Forelimb muscle (tissue), 1 donor: Measurements from ENCODE around the gene MGAT4A. TPM values are rescaled to one million over a fixed set of nuclear protein-coding genes. Genes with fewer than 3 reads are reported as not detected.

Experiments used
- DNase-seq: peaks from one replicate; pipeline ENCODE4 v3.0.0-alpha.2; 2013; ENCODE audit warnings: low read depth
- polyA plus RNA-seq: library from polyadenylated mRNA; unstranded; fragments of 120-200 nt; gene quantifications from one replicate; pipeline ENCODE4 v1.2.1, GENCODE V29; 2013; ENCODE audit not compliant: insufficient read length

The MGAT4A gene
- polyA plus RNA-seq, 1 donor: 3.8 TPM

GRCh38 chr2:98658816-98659490, 72.0 kb downstream of the MGAT4A start:
- no peak for DNase-seq

- DNase-seq: no peak
Observed at GRCh38 chr2:98656800-98657199, 74.1 kb downstream of the MGAT4A start.

- no peak for DNase-seq
Observed at GRCh38 chr2:98654699-98655495, 76.0 kb downstream of the MGAT4A start.

GRCh38 chr2:98650998-98651397, 79.9 kb downstream of the MGAT4A start:
- no peak for DNase-seq

- DNase-seq: no peak
Observed at GRCh38 chr2:98649992-98650375, 80.9 kb downstream of the MGAT4A start.

GRCh38 chr2:98649135-98649991, 81.6 kb downstream of the MGAT4A start:
- DNase-seq: peak; percentile 49

- no peak for DNase-seq
Observed at GRCh38 chr2:98648451-98648850, 82.5 kb downstream of the MGAT4A start.

GRCh38 chr2:98647636-98648035, 83.3 kb downstream of the MGAT4A start:
- DNase-seq: no peak

GRCh38 chr2:98643496-98644100, 87.3 kb downstream of the MGAT4A start:
- no peak for DNase-seq

- no peak for DNase-seq
Observed at GRCh38 chr2:98637401-98638147, 93.4 kb downstream of the MGAT4A start.

GRCh38 chr2:98634406-98635092, 96.4 kb downstream of the MGAT4A start:
- DNase-seq: no peak

GRCh38 chr2:98632351-98632750, 98.6 kb downstream of the MGAT4A start:
- no peak for DNase-seq

- DNase-seq: no peak
Observed at GRCh38 chr2:98623657-98624056, 107.3 kb downstream of the MGAT4A start.

GRCh38 chr2:98617149-98617548, 113.8 kb downstream of the MGAT4A start:
- no peak for DNase-seq

- DNase-seq: no peak
Observed at GRCh38 chr2:98615481-98615880, 115.5 kb downstream of the MGAT4A start.

- no peak for DNase-seq
Observed at GRCh38 chr2:98614024-98614739, 116.8 kb downstream of the MGAT4A start.

- peak; percentile 2 for DNase-seq
Observed at GRCh38 chr2:98608962-98609604, 121.8 kb downstream of the MGAT4A start.

GRCh38 chr2:98608116-98608961, 122.6 kb downstream of the MGAT4A start, which contains the start of the genes COA5 and UNC50:
COA5 (minus strand) TSS chr2:98608512; CDS start chr2:98608405, 107 bp downstream.
UNC50 (plus strand) TSS chr2:98608589; CDS start chr2:98609760, 1,171 bp downstream.
- peak; percentile 63 for DNase-seq
